Measurements from ENCODE around the gene ITIH1. TPM values are rescaled to one million over a fixed set of nuclear protein-coding genes. Genes with fewer than 3 reads are reported as not detected.
A peak's percentile ranks its signal among the peaks of the same experiment; 100 is the strongest.
"Not testable (repeated sequence)": the region's sequence is repeated elsewhere in the genome, so short reads cannot be mapped to it uniquely, and the experiment has no call there.

Gene ITIH1, protein sequence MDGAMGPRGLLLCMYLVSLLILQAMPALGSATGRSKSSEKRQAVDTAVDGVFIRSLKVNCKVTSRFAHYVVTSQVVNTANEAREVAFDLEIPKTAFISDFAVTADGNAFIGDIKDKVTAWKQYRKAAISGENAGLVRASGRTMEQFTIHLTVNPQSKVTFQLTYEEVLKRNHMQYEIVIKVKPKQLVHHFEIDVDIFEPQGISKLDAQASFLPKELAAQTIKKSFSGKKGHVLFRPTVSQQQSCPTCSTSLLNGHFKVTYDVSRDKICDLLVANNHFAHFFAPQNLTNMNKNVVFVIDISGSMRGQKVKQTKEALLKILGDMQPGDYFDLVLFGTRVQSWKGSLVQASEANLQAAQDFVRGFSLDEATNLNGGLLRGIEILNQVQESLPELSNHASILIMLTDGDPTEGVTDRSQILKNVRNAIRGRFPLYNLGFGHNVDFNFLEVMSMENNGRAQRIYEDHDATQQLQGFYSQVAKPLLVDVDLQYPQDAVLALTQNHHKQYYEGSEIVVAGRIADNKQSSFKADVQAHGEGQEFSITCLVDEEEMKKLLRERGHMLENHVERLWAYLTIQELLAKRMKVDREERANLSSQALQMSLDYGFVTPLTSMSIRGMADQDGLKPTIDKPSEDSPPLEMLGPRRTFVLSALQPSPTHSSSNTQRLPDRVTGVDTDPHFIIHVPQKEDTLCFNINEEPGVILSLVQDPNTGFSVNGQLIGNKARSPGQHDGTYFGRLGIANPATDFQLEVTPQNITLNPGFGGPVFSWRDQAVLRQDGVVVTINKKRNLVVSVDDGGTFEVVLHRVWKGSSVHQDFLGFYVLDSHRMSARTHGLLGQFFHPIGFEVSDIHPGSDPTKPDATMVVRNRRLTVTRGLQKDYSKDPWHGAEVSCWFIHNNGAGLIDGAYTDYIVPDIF
- total RNA-seq (not detected), polyA plus RNA-seq (under 1 TPM in 1 of 3 donors, not detected in 2; 0.85 TPM)

- TF ChIP-seq, protein P1, sequence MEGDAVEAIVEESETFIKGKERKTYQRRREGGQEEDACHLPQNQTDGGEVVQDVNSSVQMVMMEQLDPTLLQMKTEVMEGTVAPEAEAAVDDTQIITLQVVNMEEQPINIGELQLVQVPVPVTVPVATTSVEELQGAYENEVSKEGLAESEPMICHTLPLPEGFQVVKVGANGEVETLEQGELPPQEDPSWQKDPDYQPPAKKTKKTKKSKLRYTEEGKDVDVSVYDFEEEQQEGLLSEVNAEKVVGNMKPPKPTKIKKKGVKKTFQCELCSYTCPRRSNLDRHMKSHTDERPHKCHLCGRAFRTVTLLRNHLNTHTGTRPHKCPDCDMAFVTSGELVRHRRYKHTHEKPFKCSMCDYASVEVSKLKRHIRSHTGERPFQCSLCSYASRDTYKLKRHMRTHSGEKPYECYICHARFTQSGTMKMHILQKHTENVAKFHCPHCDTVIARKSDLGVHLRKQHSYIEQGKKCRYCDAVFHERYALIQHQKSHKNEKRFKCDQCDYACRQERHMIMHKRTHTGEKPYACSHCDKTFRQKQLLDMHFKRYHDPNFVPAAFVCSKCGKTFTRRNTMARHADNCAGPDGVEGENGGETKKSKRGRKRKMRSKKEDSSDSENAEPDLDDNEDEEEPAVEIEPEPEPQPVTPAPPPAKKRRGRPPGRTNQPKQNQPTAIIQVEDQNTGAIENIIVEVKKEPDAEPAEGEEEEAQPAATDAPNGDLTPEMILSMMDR (IDR thresholded peaks at IDR 0.05) = no peak
- TF ChIP-seq POLR2AphosphoS5 (IDR thresholded peaks at IDR 0.05) (no peak), POLR2A (IDR thresholded peaks at IDR 0.05) (no peak), EP300 (IDR thresholded peaks at IDR 0.05) (no peak)
- Histone ChIP-seq H3K4me1 (no peaks in the 10 kb centered on the region), H3K36me3 (no peaks in the 10 kb centered on the region), H3K4me3 (no peak within 1 kb of the TSS), H3K27ac (no peak within 1 kb of the TSS), H3K27me3 (no peaks in the 10 kb centered on the region), H3K9me3 (no peaks in the 10 kb centered on the region)
- DNase-seq = peak; percentile 58
- 89 to 91% methylated on average over 12 of the region's 12 CpGs for WGBS, 2 donors
- intact Hi-C loops (cut with DNase I) = loop anchor here (10.0 kb wide), 1 partner anchor 157 kb away; no protein-coding TSS in a partner anchor
Measured at GRCh38 chr3:52777127-52777958, at the start of gene ITIH1. Gene ITIH1 (plus strand): TSS chr3:52777599. CDS start chr3:52777616, 17 bp downstream.

DNA sequence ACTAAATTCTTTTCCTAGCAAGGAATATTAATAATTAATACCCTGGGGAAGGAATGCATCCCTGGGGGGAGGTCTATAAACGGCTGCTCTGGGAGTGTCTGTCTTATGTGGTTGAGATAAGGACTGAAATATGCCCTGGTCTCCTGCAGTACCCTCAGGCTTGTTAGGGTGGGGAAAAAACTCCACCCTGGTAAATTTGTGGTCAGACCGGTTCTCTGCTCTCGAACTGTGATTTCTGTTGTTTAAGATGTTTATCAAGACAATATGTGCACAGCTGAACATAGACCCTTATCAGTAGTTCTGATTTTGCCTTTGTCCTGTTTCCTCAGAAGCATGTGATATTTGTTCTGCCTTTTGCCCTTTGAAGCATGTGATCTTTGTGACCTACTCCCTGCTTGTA, 48.6 kb upstream of the ITIH1 start:
- H3K4me1 ChIP-seq; H3K27ac ChIP-seq; intact Hi-C loops (cut with DNase I); DNase-seq; H3K9me3 ChIP-seq; H3K4me3 ChIP-seq; H3K27me3 ChIP-seq: not testable (repeated sequence)
- 17 to 83% methylated on average over 3 of the region's 3 CpGs for whole genome bisulfite sequencing, 2 donors
- H3K36me3 ChIP-seq = peaks cover 6 to 53% (median 16%) of the 10 kb centered on the region in 4 donors

- H3K4me1 ChIP-seq = no peaks in the 10 kb centered on the region
- H3K4me3 ChIP-seq = no peak overlapping the region
- TF ChIP-seq POLR2AphosphoS5 (IDR thresholded peaks at IDR 0.05) = no peak
- TF ChIP-seq, protein P1 (IDR thresholded peaks at IDR 0.05) = no peak
- no peak for TF ChIP-seq POLR2A (IDR thresholded peaks at IDR 0.05)
- TF ChIP-seq EP300 (IDR thresholded peaks at IDR 0.05) = no peak
- peaks cover 6 to 71% (median 17%) of the 10 kb centered on the region in 4 donors for H3K36me3 ChIP-seq
- H3K27me3 ChIP-seq = no peaks in the 10 kb centered on the region
- no peak for DNase-seq
- peaks cover 0 to 2% (median 0%) of the 10 kb centered on the region in 4 donors for H3K9me3 ChIP-seq
- H3K27ac ChIP-seq = no peak overlapping the region
- intact Hi-C loops (cut with DNase I) = no loop called here
Measured at GRCh38 chr3:52730681-52731080, 46.7 kb upstream of the ITIH1 start.

GRCh38 chr3:52731590-52731989, 45.8 kb upstream of the ITIH1 start:
- Histone ChIP-seq H3K27ac (no peak overlapping the region), H3K27me3 (no peaks in the 10 kb centered on the region), H3K36me3 (peaks cover 6 to 79% (median 17%) of the 10 kb centered on the region in 4 donors), H3K9me3 (peaks cover 0 to 2% (median 0%) of the 10 kb centered on the region in 4 donors), H3K4me1 (no peaks in the 10 kb centered on the region), H3K4me3 (no peak overlapping the region)
- TF ChIP-seq POLR2A (IDR thresholded peaks at IDR 0.05) = no peak
- TF ChIP-seq, protein P1 (IDR thresholded peaks at IDR 0.05) = no peak
- no peak for TF ChIP-seq POLR2AphosphoS5 (IDR thresholded peaks at IDR 0.05)
- no peak for TF ChIP-seq EP300 (IDR thresholded peaks at IDR 0.05)
- DNase-seq = no peak
- intact Hi-C loops (cut with DNase I) = no loop called here
- 83 to 96% methylated on average over 14 of the region's 14 CpGs for WGBS, 2 donors

All from sigmoid colon (tissue), 7 donors.